ENCODE results near the gene CDHR4.
"Not testable (repeated sequence)": the region's sequence is repeated elsewhere in the genome, so short reads cannot be mapped to it uniquely, and the experiment has no call there.

The CDHR4 gene

GRCh38 chr3:49802719-49803464 lies 3.2 kb upstream of the CDHR4 start, which contains the start of gene INKA1:
Gene INKA1, plus strand, starts transcription at chr3:49803261. Its CDS starts 132 bp downstream, at chr3:49803393.
- peak; percentile 59 to 75 for DNase-seq

GRCh38 chr3:49801160-49801559 lies 1.5 kb upstream of the CDHR4 start:
- DNase-seq, result no peak

- no peak for DNase-seq
These were observed 568 bp downstream of the CDHR4 start for GRCh38 chr3:49799105-49799504.

DNA sequence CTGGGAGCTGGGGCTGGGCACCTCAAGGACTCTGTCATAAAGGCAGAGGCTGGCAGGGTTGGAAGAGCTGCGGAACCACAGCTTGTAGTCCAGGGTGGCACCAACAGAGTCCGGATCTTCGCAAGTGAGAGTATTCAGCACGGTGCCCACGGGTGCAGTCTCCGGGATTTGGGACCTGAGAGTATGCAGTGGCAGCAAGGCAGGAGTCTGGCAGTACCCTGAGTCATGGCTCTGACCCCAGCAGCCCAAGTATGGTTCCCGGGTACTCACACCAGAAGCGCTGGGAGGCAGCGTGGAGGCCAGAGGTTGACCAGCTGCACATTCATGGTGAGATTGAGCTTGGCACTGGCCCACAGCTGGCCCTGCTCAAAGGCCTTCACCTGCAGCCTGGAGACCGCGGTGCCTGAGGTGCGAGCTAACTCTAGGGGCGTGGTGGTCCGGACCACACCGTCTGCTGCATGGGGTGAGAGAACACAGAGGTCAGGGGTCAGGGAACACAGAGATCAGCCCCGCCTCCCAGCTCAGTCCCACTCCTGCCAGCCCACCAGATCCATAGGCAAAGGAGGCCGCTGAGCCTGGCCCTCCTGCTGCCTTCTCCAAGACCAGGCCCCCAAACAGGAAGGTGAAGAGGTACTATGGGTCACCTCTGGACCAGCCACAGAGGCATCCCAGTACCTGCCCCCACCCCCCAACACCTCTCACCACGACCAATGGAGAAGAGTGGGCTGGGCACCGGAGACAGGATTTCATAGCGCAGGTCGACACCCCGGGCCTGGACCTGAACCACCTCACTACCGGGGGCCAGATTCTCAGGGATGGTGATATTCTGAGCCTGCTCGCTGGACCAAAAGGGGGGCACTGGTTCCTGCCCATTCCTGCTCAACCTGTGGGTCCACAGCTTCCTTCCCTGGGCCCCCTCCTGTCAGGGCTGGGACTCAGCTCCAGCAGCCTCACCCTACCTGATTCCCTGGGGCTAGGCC lies 4.5 kb downstream of the CDHR4 start:
- no peak for DNase-seq

DNA sequence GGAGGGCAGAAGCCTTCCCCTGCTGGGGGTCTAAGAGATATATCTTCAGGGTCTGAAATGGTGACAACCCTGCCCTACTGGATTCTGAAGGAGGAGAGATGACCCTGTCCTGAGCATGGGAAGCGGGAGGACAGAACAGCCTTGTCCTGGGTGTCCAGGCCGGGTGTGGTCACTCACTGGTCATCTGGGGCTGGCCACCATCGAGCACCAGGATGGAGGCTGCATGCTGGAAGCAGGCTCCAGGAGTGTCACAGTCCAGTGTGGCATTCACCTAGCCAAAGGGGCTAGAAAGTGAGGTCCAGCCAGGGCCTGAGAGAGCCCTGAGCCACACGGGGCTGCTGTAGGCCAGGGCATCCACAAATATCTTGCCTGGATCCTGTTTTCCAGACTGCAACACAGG lies 5.2 kb downstream of the CDHR4 start:
- DNase-seq, result no peak

GRCh38 chr3:49793486-49794085 lies 6.1 kb downstream of the CDHR4 start:
- DNase-seq, result no peak

DNA sequence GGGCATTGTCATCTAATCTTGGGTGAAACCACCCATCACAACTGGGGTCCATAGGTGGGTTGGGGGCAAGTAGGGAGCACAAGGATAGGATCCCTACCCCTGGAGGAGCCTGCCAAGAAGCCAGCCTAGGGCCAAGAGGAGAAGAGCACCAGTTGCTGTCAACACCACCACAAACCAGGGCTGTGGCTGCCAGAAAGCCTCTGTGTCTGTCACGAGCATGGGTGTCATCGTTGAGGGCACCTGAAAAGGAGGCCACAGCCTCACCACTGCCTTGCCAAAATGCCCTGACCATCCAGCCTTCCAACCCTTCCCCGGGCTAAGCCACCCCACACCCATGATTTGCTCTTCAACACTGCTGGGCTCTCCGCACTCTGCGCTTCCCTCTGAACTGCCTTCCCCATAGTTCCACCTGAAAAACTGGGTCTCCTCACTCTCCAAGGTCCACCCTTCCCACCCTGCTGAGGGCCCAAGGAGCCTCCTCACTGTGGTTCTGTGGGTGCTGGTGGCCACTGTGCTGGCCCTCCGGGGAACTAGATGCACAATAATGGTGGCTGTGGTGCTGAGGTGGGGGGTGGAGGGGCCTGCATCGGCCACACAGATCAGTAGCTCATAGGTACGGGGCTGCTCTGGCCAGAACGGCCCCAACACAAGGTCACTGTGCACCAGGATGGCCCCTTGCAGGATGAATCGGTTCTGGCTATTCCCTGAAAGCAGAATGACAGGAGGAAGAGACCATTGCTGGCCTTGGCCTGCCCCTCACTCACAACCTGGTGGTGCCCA lies 7.1 kb downstream of the CDHR4 start:
- DNase-seq, result no peak

- no peak for DNase-seq
These were observed 8.1 kb downstream of the CDHR4 start for GRCh38 chr3:49791571-49791970.

- no peak for DNase-seq
These were observed 8.9 kb downstream of the CDHR4 start for GRCh38 chr3:49790626-49791411.

GRCh38 chr3:49788056-49788455 lies 11.6 kb downstream of the CDHR4 start:
- no peak for DNase-seq

GRCh38 chr3:49787536-49787935 lies 12.1 kb downstream of the CDHR4 start:
- DNase-seq, result no peak

DNA sequence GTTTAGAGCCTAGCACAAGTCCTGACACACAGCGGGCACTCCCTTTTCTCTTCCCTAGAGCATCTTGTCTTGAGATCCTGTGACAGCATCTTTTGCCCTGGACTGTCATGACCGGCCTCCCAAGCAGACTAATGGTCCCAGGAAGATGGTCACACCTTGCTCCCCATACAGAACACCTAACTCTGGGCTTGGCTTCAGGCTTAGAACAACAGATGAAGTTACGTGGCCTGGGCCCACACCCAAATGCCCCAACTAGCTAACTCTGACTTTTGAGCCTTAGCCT lies 12.6 kb downstream of the CDHR4 start:
- no peak for DNase-seq

DNA sequence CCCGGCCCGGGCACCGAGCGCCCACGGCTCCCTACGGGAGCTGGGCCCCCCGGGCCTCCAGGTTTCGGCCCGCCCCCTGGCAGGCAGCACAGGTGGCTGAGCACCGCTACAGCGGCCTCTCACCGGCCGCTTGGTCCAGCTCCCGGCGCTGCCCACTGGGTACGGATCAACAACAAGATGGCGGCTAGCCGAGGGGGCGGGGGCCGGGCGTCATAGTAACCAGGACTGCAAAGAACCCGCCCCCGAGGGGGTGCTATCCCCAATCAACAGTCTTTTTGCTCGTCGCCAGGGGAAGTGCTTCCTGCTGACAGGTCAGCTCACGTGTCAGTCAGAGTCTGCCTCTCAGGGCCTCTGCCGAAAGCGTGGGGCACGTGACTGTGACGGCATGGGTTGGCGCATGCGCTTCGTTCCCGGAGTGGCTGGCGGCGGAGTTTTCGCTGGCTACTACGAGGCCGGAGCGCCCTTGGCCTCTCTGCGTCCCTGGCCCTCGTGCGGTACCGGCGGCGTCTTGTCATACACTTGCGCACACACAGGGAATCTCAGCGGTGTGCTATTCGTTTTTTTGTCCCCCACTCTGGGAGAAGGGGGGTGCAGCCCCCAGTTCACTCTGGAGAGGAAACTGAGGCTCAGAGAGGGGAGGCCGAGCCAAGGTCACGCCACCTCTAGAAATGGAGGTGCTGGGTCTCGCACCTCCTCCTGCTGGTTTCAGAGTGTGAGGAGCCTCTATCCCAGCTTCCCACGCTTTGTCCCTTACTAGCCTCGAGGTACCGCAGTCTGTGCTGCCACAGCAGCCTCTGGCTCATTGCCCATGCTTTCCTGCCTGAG lies 13.1 kb downstream of the CDHR4 start, which contains the start of gene IP6K1:
TSS of gene IP6K1 (minus strand) at position 186 of the 825 bp plus-strand sequence. CDS start 38,502 bp downstream, outside the sequence.
- peak; percentile 96 to 98 for DNase-seq

- DNase-seq, result no peak
These were observed 13.9 kb downstream of the CDHR4 start for GRCh38 chr3:49785565-49786356.

DNA sequence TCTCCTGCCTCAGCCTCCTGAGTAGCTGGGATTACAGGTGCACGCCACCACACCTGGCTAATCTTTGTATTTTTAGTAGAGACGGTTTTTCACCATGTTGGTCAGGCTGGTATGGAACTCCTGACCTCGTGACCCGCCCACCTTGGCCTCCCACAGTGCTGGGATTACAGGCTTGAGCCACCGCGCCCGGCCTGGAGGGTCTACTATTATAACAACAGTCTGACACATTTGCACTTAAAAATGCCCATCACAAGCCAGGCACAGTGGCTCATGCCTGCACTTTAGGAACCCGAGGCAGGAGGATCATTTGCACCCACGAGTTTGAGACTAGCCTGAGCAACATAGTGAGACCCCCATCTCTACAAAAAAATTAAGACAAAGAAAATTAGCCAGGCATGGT lies 17.4 kb downstream of the CDHR4 start:
- DNase-seq, result not testable (repeated sequence)

GRCh38 chr3:49781415-49782199 lies 18.1 kb downstream of the CDHR4 start:
- no peak for DNase-seq

- DNase-seq, result not testable (repeated sequence)
These were observed 18.7 kb downstream of the CDHR4 start for GRCh38 chr3:49780975-49781365.

GRCh38 chr3:49780080-49780974 lies 19.3 kb downstream of the CDHR4 start:
- no peak for DNase-seq
